ENCODE results near the gene RBBP6. TPM values are rescaled to one million over a fixed set of nuclear protein-coding genes. Genes with fewer than 3 reads are reported as not detected.

RBBP6 gene
- polyA plus RNA-seq, 10 donors: 30.7 to 54.3 (median 40.9) TPM

Other genes starting within 250 kb of the RBBP6 start
- gene TNRC6A, start 190.1 kb downstream of the RBBP6 start, polyA plus RNA-seq (ENCODE audit: insufficient read length in 10 of 10): 10 to 100 TPM; 22.5 to 54.9 (median 31.4) TPM